GM21723 (cell line): ENCODE measurements around the gene CD300A.

Source experiments
- ATAC-seq: cut with Tn5 transposase; IDR thresholded peaks from one replicate; pipeline ENCODE4 v1.9.1; 2021; ENCODE audit warnings: mild to moderate bottlenecking, moderate library complexity; ENCODE audit not compliant: unreplicated experiment

The CD300A gene

GRCh38 chr17:74454197-74455024, 12.0 kb upstream of the CD300A start:
- ATAC-seq, result peak; percentile 86

DNA sequence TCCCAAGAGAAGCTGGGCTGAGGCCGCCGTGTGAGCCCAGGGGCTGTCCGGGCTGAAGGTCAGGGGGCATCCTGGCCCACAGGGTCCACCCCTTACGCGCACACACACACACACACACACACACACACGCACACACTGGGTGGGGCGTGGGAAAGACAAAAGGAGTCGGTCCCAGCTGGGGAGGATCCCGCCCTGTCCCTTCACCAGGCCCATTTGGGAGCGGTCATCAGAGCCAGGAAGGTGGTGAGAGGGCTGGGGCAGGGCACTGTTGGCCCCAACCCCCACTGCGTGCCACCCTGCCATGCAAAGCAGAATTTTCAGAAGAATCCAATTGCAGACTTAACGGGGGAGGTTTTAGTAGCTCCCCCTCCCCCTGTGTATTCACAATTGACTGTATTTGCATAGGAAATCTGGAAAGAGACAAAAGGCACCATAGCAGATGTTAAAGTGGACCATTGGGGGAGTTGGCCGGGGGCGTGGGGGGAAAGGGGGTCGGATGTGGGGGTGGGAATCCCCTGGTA, 11.3 kb upstream of the CD300A start:
- no peak for ATAC-seq

GRCh38 chr17:74455821-74456220, 10.6 kb upstream of the CD300A start:
- ATAC-seq, result no peak

- no peak for ATAC-seq
Measured at GRCh38 chr17:74457146-74457819, 9.2 kb upstream of the CD300A start.

GRCh38 chr17:74457820-74458166, 8.6 kb upstream of the CD300A start:
- ATAC-seq, result no peak

GRCh38 chr17:74458835-74459234, 7.6 kb upstream of the CD300A start:
- no peak for ATAC-seq

GRCh38 chr17:74459622-74460021, 6.8 kb upstream of the CD300A start:
- ATAC-seq, result no peak

DNA sequence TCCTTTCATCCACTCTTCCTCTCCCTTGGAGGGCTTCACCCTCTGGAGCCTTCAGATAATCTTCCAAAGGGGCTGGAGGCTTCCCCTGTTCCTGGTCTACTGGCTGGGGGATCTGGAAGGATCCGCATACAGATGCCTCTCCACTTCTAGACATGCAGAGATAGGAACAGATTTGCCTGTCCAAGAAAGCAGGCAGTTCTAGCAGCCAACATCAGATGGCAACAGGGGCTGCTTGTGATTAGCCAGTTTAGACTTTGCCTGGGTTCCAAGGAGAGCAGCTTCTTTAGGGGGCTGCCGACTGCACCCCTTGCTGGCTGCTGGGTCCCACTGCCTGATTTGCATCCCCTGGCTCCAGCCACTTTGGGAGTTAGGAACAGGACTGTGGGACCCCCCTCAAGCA, 6.2 kb upstream of the CD300A start:
- ATAC-seq, result no peak

- no peak for ATAC-seq
Measured at GRCh38 chr17:74460996-74461395, 5.4 kb upstream of the CD300A start.

DNA sequence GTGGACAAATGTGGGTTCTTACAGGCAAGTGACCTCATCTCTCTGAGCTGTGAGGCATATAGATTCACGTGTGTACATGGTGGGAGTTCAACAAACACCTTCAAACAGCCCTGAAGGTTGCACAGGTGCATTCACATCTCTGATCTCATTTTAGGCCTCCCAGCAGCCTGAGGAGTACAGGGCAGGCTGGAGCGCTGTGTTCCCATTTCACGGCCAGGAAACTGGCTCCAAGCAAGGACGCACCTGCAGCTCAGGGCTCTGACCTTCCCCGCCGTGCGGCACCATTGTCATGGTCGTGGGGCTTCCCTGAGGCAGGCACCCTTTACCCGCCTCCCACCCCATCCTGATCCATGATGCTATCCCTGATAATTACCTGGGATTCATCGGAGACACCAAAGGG, 4.8 kb upstream of the CD300A start:
- ATAC-seq, result no peak

- no peak for ATAC-seq
Measured at GRCh38 chr17:74464730-74465377, 1.6 kb upstream of the CD300A start.

GRCh38 chr17:74465378-74466110, 890 bp upstream of the CD300A start:
- no peak for ATAC-seq

- no peak for ATAC-seq
Measured at GRCh38 chr17:74466828-74467184, 372 bp downstream of the CD300A start.

- ATAC-seq, result peak; percentile 62
Measured at GRCh38 chr17:74467221-74467951, 952 bp downstream of the CD300A start.

GRCh38 chr17:74471341-74471740, 4.9 kb downstream of the CD300A start:
- ATAC-seq, result no peak

GRCh38 chr17:74472890-74473289, 6.5 kb downstream of the CD300A start:
- ATAC-seq, result no peak

DNA sequence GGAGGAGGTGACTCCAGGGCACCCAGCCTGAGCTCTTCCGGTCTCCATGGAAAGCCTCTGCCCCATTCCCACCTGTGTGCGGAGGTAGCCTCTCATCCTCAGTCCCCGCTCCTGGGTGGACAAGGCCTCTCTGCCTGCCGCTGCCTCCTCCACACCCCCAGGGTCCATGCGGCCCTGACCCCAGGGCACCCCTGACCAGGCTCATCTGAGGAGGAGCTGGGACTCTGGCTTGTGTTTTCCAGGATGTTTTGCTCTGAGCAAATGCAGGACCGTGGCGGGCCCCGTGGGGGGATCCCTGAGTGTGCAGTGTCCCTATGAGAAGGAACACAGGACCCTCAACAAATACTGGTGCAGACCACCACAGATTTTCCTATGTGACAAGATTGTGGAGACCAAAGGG, 6.9 kb downstream of the CD300A start:
- ATAC-seq, result no peak

DNA sequence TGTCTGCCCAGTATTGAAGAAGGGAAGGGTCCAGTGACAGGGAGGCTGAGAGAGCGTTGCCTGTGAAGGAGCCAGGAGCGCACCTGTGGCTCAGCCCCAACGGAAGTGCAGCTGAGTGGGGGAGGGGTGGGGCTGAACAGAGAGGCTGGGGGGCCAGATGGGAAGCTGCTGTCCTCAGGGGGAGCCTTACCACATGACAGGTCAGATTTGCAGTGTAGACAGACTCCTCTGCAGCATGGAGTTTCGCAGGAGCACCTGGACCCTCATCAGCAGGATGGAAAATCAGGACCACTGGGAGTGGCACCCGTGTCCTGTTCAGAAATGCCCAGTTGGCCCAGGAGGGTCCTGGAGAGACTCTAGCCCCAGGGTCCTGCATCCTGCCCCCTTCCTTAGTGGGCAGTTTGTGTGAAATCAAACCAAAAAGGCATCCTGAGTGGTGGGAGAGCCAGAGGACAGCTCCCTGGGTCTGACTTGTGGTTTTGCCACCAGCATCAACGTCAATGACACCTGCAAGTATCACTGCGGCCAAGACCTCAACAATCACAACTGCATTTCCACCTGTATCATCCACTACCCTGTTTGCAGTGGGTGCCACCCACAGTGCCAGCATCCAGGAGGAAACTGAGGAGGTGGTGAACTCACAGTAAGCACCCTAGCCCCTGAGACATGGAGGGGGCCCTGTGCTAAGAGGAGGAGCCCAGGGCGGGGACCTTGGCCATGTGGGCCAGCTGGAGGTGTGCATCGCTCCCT, 7.8 kb downstream of the CD300A start:
- ATAC-seq, result no peak

- no peak for ATAC-seq
Measured at GRCh38 chr17:74475189-74475588, 8.8 kb downstream of the CD300A start.

- no peak for ATAC-seq
Measured at GRCh38 chr17:74477411-74477810, 11.0 kb downstream of the CD300A start.
